ENCODE results near the gene MARK2. TPM values are rescaled to one million over a fixed set of nuclear protein-coding genes. Genes with fewer than 3 reads are reported as not detected.

The MARK2 gene
- total and polyA plus RNA-seq, 2 donors, result 13.1 to 21.6 TPM

DNA sequence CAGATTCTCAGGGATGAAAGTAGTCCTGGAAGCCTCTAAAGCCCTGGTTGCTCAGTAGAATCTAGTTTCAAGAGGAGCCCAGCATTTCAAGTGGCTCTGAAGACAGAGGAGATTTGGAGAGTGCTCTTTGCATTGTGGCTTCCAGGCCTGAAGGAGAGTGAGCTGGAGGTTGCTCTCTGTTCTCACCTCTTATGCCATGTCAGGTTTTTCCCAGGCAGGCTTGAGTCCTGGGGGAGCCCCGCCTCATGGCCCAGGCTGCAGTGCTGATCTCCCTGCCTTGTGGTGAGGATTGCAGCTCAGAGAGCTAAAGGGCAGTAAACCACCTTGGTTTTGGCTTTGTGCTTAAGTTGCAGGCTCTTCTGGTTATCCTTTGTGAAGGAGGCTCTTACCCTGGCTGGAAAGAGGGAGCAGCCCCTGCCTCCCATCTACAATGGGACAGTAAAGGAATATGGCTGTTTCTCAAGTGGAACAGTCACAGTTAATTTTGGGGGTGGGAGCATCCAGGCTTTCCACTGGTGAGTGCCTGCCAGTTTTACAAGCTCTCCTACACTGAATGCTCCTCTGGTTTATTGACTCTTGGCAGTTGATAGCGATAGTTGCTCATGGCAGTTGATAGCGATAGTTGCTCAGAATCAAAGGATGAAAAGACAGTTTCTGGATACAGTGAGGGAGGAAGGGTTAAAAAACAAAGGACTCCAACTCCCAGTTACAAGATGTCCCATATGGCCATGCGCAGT lies 45.5 kb downstream of the MARK2 start:
- Histone ChIP-seq H3K4me3 (ENCODE audit: low read depth, low read length) (no peak overlapping the region), H3K36me3 (ENCODE audit: insufficient read depth) (no peaks in the 10 kb centered on the region), H3K27ac (ENCODE audit: low read depth) (no peak overlapping the region), H3K4me1 (ENCODE audit: insufficient read depth) (no peaks in the 10 kb centered on the region)
- 82% methylated on average over 4 of the region's 4 CpGs for WGBS
- DNase-seq (ENCODE audit: extremely low spot score), result no peak

DNA sequence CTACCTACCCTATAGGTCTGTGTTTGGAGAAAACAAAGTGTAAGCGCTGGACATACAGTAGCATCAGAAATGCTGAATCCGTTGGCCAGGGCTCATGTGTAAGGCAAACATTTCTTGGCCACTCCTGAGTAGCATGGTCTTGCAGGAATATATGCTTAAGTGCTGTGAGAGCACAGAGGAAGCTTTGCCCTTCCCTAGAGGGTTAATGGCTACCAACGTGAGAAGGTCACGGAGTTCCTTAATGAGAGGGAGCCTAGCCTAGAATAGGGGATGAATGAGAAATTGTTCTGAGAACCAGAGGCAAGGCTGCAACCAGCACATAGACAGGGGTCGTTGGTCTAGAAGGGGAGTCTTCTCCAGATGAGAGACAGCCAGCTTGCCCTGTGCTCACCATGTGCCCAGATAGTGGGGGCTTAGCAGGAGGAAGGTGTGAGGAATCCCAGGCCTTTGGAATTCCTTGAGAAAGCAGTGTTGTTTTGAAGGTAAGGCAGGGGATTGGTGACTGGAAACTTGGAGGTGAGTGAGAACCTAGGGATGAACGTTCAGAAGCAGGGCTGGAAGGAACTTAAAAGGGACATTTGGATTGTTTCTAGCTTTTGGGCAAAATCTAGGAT lies 48.6 kb downstream of the MARK2 start:
- no peak for DNase-seq (ENCODE audit: extremely low spot score)
- Histone ChIP-seq H3K36me3 (ENCODE audit: insufficient read depth) (no peaks in the 10 kb centered on the region), H3K4me1 (ENCODE audit: insufficient read depth) (no peaks in the 10 kb centered on the region), H3K4me3 (ENCODE audit: low read depth, low read length) (no peak overlapping the region), H3K27ac (ENCODE audit: low read depth) (no peak overlapping the region)
- 50% methylated on average over 6 of the region's 6 CpGs for WGBS

DNA sequence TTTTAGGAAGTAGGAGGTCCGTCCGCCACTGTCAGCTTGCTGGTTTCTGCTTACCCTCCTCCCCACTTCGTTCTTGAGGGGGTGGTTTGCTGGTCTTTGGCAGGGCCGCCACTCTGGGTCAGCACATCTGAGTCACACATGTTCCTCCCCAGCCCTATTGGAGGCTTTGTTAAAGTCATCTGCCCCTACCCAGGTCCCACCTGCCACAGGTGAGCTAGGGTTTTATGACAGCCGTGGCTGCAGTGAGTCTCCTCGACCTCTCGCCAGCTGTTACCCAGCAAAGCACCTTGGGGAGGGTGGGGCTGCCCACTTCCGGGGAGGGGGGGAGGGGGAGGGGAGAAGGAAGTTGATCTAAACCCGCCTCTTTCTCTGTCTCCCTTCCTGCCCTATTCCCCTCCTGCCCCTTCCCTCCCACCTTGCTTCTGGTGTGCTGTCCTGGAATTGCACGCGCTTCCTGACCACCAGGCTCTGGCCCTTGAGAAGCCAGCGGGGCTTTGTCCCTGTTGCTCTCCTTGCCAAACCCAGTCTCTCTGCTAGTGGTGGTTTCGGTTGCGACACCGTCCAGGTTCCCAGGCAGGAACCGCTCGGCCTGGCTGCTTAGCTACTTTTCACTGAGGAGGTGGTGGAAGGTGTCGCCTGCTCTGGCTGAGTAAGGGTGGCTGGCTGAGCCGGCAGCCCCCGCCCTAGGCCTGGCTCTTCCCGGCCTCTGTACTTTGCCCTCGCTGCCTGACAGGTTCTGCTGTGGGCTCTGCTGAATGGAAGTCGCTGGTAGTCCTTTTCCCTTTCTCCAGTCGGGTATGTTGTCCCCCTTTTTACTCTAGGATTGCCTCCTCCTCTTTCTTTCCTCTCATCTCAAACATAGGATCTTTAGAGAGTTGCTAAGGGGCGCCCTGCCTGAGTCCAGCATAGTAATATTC lies 49.5 kb downstream of the MARK2 start:
- Histone ChIP-seq H3K4me1 (ENCODE audit: insufficient read depth) (no peaks in the 10 kb centered on the region), H3K36me3 (ENCODE audit: insufficient read depth) (no peaks in the 10 kb centered on the region), H3K4me3 (ENCODE audit: low read depth, low read length) (peak overlapping the region; percentile 6), H3K27ac (ENCODE audit: low read depth) (peak overlapping the region; percentile 51)
- DNase-seq (ENCODE audit: extremely low spot score), result no peak
- 37% methylated on average over 25 of the region's 25 CpGs for WGBS

GRCh38 chr11:63889344-63889743 lies 50.4 kb downstream of the MARK2 start:
- 87% methylated on average over 6 of the region's 6 CpGs for WGBS
- H3K4me3 ChIP-seq (ENCODE audit: low read depth, low read length), result no peak overlapping the region
- H3K27ac ChIP-seq (ENCODE audit: low read depth), result peak overlapping the region; percentile 51
- no peaks in the 10 kb centered on the region for H3K4me1 ChIP-seq (ENCODE audit: insufficient read depth)
- no peak for DNase-seq (ENCODE audit: extremely low spot score)
- H3K36me3 ChIP-seq (ENCODE audit: insufficient read depth), result no peaks in the 10 kb centered on the region

GRCh38 chr11:63890368-63890767 lies 51.5 kb downstream of the MARK2 start:
- no peaks in the 10 kb centered on the region for H3K4me1 ChIP-seq (ENCODE audit: insufficient read depth)
- 87% methylated on average over 7 of the region's 7 CpGs for WGBS
- H3K4me3 ChIP-seq (ENCODE audit: low read depth, low read length), result no peak overlapping the region
- DNase-seq (ENCODE audit: extremely low spot score), result no peak
- no peaks in the 10 kb centered on the region for H3K36me3 ChIP-seq (ENCODE audit: insufficient read depth)
- no peak overlapping the region for H3K27ac ChIP-seq (ENCODE audit: low read depth)

- no peak overlapping the region for H3K27ac ChIP-seq (ENCODE audit: low read depth)
- H3K4me1 ChIP-seq (ENCODE audit: insufficient read depth), result no peaks in the 10 kb centered on the region
- WGBS, result 29% methylated on average over 3 of the region's 3 CpGs
- no peak overlapping the region for H3K4me3 ChIP-seq (ENCODE audit: low read depth, low read length)
- H3K36me3 ChIP-seq (ENCODE audit: insufficient read depth), result peaks cover 3% of the 10 kb centered on the region
- DNase-seq (ENCODE audit: extremely low spot score), result no peak
Measured at GRCh38 chr11:63892228-63892627, 53.3 kb downstream of the MARK2 start.

DNA sequence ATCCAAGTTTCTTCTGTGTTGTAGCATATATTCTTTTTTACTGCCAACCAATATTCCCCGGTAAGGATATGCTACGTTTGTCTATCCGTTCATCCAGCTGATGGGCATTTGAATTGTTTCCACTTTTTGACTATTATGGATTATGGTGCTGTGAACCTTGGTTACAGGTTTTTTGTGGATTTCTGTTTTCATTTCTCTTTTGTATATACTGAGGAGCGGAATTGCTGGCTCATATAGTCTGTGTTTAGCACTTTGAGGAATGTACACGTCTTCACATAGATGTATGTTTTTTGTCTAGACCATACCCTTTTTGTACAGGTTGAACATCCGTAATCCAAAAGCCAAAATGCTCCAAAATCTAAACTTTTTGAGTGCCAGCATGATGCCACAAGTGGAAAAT lies 54.4 kb downstream of the MARK2 start:
- WGBS, result 98% methylated on average over 6 of the region's 6 CpGs
- DNase-seq (ENCODE audit: extremely low spot score), result no peak
- Histone ChIP-seq H3K4me1 (ENCODE audit: insufficient read depth) (no peaks in the 10 kb centered on the region), H3K36me3 (ENCODE audit: insufficient read depth) (peaks cover 3% of the 10 kb centered on the region), H3K4me3 (ENCODE audit: low read depth, low read length) (no peak overlapping the region), H3K27ac (ENCODE audit: low read depth) (no peak overlapping the region)

- peaks cover 8% of the 10 kb centered on the region for H3K36me3 ChIP-seq (ENCODE audit: insufficient read depth)
- DNase-seq (ENCODE audit: extremely low spot score), result no peak
- no peak overlapping the region for H3K27ac ChIP-seq (ENCODE audit: low read depth)
- no peaks in the 10 kb centered on the region for H3K4me1 ChIP-seq (ENCODE audit: insufficient read depth)
- no peak overlapping the region for H3K4me3 ChIP-seq (ENCODE audit: low read depth, low read length)
- WGBS, result 69% methylated on average over 4 of the region's 4 CpGs
Measured at GRCh38 chr11:63896071-63896470, 57.2 kb downstream of the MARK2 start.

GRCh38 chr11:63897459-63898146 lies 58.7 kb downstream of the MARK2 start:
- Histone ChIP-seq H3K4me3 (ENCODE audit: low read depth, low read length) (no peak overlapping the region), H3K27ac (ENCODE audit: low read depth) (no peak overlapping the region), H3K4me1 (ENCODE audit: insufficient read depth) (no peaks in the 10 kb centered on the region), H3K36me3 (ENCODE audit: insufficient read depth) (peaks cover 12% of the 10 kb centered on the region)
- no peak for DNase-seq (ENCODE audit: extremely low spot score)
- WGBS, result 88% methylated on average over 10 of the region's 10 CpGs

GRCh38 chr11:63901660-63902059 lies 62.8 kb downstream of the MARK2 start:
- Histone ChIP-seq H3K36me3 (ENCODE audit: insufficient read depth) (peaks cover 22% of the 10 kb centered on the region), H3K4me1 (ENCODE audit: insufficient read depth) (no peaks in the 10 kb centered on the region), H3K4me3 (ENCODE audit: low read depth, low read length) (no peak overlapping the region), H3K27ac (ENCODE audit: low read depth) (no peak overlapping the region)
- DNase-seq (ENCODE audit: extremely low spot score), result no peak
- 66% methylated on average over 3 of the region's 3 CpGs for WGBS

GRCh38 chr11:63903884-63904283 lies 65.0 kb downstream of the MARK2 start:
- WGBS, result 93% methylated on average over 14 of the region's 14 CpGs
- DNase-seq (ENCODE audit: extremely low spot score), result no peak
- H3K36me3 ChIP-seq (ENCODE audit: insufficient read depth), result peaks cover 22% of the 10 kb centered on the region

GRCh38 chr11:63904743-63905142 lies 65.8 kb downstream of the MARK2 start:
- WGBS, result 93% methylated on average over 13 of the region's 13 CpGs
- Histone ChIP-seq H3K4me1 (ENCODE audit: insufficient read depth) (no peaks in the 10 kb centered on the region), H3K27ac (ENCODE audit: low read depth) (no peak overlapping the region), H3K36me3 (ENCODE audit: insufficient read depth) (peaks cover 22% of the 10 kb centered on the region), H3K4me3 (ENCODE audit: low read depth, low read length) (no peak overlapping the region)
- DNase-seq (ENCODE audit: extremely low spot score), result no peak

More at GRCh38 chr11:63903884-63904283, 65.0 kb downstream of the MARK2 start:
- H3K27ac ChIP-seq (ENCODE audit: low read depth), result no peak overlapping the region
- H3K4me1 ChIP-seq (ENCODE audit: insufficient read depth), result no peaks in the 10 kb centered on the region
- H3K4me3 ChIP-seq (ENCODE audit: low read depth, low read length), result no peak overlapping the region

DNA sequence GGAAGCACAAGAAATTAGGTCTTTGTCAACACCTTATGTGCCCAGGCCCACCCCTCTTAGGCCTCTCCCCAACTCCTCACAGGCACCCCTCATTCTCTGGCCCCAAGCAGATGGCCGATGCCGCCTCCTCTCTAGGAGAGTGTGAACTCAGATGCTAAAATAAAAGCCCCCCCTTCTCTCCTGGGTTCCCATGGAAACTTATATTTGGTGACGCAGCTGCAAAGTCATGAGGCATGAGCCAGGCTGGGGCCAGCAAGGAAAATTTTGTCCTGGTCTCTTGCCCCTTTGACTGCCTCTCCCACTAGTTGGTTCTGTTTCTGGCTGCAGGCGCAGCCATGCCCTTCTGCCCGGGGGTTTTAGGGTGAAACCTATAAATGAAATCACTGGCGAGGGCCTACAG lies 66.3 kb downstream of the MARK2 start:
- DNase-seq (ENCODE audit: extremely low spot score), result no peak
- Histone ChIP-seq H3K27ac (ENCODE audit: low read depth) (no peak overlapping the region), H3K36me3 (ENCODE audit: insufficient read depth) (peaks cover 20% of the 10 kb centered on the region), H3K4me3 (ENCODE audit: low read depth, low read length) (no peak overlapping the region), H3K4me1 (ENCODE audit: insufficient read depth) (no peaks in the 10 kb centered on the region)
- WGBS, result 78% methylated on average over 6 of the region's 6 CpGs

Measured in urinary bladder (tissue), 4 donors.